ENCODE results near the gene KCNQ1.

KCNQ1 gene

GRCh38 chr11:2586087-2586792 is 141.4 kb downstream of the KCNQ1 start:
- no peak for DNase-seq

- DNase-seq: no peak
Observed at GRCh38 chr11:2586793-2587131, 142.0 kb downstream of the KCNQ1 start.

DNA sequence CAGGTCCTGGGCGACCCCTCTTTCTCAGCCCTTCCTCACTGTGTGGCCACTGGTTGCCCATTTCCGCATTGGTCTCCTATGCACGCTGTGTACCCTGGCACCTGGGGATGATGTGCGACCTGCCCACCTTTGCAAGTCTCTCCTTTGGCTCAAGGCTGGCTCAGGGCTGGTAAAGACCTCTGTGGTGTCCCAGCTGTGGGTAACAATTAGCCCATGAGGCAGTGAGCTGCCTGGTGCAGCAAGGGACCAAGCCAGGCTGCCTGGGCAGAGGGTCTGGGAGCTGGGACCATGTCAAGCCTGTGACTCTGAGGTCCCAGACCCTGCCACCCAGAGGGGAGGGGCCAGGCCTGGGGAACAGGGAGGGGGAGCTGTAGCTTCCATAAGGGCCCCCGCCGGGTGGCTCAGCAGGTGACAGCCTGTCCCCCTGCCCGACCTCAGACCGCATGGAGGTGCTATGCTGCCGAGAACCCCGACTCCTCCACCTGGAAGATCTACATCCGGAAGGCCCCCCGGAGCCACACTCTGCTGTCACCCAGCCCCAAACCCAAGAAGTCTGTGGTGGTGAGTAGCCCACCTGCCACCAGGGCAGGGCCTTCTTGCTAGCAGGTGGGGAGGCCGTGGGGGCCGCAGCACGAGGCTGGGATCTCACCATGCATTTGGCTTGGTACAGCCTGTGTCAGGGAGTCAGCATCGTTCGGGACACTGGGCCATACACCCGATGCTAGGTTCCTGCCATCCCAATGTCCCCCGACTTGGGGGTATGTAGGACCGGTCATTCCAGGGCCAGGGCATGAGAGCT is 142.5 kb downstream of the KCNQ1 start:
- DNase-seq: no peak

- no peak for DNase-seq
Observed at GRCh38 chr11:2587976-2588748, 143.4 kb downstream of the KCNQ1 start.

- DNase-seq: no peak
Observed at GRCh38 chr11:2588809-2589537, 144.2 kb downstream of the KCNQ1 start.

GRCh38 chr11:2589538-2589934 is 144.7 kb downstream of the KCNQ1 start:
- no peak for DNase-seq

GRCh38 chr11:2590131-2590964 is 145.5 kb downstream of the KCNQ1 start:
- no peak for DNase-seq

DNA sequence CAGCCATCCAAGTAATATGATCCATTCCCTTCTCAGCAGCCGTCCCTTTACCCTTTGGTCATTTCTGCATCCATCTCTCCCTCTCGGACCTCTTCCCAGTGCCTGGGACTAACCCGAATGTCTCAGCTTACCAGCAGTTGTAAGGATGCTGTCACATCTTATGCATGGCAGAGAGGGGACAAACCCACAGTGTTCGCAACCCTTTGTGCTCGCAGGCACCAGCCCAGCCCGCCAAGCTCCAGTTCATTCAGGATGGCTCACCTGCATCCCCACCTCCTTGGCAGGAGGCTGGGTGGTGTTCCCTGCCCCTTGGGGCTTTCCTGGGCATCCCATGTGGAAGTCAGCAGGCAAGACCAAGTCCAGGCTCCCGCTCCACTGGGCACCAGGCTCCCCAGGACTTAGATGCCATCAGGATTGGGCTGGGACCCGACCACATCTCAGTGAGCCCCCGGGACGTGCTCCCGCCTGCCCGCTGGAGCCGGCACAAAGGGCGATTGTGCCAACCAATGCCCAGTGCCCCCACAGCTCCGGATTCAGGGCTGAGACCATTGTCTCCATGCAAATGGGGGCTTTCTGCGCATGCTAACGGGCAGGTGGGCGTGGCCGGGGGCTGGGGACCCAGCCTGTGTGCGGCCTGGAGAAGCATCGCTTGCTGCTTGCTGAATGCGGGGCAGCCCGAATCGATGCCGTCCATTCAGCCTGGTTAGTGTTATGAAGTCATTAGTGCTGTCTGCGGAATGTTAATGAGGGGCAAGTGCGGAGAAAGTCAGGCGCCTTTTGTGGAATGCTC is 146.4 kb downstream of the KCNQ1 start:
- no peak for DNase-seq

DNA sequence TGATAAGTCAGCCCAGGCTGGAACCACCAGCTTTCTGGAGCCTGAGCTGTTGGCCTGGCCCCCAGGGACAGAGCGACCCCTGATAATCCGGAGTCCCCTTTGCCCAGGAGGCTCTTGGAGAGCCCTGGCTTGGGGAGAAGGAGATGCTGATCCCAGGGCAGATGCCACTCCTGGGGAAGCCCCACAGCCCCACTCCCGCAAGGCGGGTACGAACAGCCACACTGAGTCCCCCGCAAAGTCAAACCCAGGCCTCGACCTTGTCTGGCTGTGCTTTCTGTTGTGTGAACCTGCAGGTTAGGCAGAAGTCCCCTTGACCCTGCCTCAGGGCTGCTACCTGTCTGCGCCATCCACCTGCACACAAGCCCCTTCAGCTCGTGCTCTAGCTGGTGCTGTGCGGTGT is 147.0 kb downstream of the KCNQ1 start:
- DNase-seq: no peak

DNA sequence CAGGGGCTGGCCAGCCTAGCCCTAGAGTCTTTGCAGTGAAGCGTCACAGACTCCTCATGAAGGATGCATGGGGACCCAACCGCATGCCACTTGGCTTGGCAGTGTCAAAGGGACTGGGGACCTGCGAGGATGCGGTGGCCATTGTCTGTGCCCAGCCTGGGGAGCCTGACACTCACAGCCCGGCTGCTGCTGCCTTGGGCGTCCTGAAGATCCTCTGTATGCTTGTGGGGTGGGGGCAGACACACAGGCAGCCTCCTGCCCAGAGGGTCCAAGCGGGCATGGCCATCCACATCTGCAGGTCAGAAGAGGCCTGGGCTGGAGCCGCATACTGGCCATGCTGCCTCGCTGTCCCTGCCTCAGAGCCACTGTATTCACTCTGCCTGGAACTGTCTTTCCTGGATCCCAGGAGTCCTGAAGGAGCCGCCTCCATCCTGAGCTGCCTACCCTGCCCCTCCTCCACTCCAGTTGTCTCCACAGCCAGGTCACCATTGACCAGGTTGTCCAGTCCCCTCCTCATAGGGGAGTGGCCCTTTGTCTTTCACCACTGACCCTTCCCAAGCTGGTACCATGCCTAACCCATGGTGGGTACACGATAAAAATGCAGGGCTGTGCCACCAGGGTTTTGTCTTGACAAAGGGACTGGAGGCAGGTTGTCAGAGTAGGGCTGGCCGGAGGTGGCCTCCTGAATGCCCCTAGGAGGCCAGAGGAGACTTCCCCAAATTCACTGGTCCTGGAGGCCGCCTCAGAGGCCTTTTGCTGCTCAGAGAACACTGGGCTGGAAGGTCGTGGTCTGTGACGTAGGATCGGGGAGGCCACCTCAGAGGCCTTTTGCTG is 148.0 kb downstream of the KCNQ1 start:
- no peak for DNase-seq

GRCh38 chr11:2593393-2593950 is 148.7 kb downstream of the KCNQ1 start:
- DNase-seq: no peak

DNA sequence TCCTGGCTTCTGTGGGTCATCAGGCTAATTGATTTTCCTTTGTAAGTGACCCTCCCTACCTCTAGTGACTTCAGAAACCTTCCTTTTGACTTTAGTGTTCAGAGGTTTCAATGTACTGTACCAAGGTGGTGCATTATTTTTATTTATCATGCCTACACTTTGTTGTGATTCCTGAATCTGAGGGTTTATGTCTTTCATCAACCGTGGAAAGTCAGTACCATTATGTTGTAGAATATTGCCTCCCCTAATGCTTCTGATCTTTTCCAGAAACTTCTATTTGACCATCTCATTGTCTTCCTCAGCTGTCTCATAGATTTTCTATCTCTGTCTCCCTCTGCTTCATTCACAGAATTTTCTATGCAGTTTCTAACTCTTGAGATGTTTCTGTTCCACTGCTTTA is 149.5 kb downstream of the KCNQ1 start:
- DNase-seq: no peak

GRCh38 chr11:2595204-2595603 is 150.4 kb downstream of the KCNQ1 start:
- DNase-seq: no peak

- no peak for DNase-seq
Observed at GRCh38 chr11:2599561-2600189, 154.9 kb downstream of the KCNQ1 start.

DNA sequence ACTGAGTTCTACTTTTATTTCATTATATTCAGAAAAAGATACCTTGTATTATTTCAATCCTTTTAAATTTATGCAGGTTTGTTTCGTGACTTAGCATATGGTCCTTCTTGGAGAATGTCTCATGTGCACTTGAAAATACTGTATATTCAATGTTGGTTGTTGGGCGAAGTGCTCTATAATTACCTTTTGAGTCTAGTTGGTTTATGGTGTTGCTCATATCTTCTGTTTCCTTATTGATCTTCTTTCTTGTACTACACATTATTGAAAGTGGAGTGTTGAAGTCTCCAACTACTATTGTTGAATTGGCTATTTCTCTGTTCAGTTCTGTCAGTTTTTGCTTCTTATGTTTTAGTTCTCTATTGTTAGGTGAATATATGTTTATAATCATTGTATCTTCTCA is 164.5 kb downstream of the KCNQ1 start:
- DNase-seq: no peak

- no peak for DNase-seq
Observed at GRCh38 chr11:2612884-2613571, 168.2 kb downstream of the KCNQ1 start.

- no peak for DNase-seq
Observed at GRCh38 chr11:2621894-2622293, 177.1 kb downstream of the KCNQ1 start.

- no peak for DNase-seq
Observed at GRCh38 chr11:2625183-2625582, 180.4 kb downstream of the KCNQ1 start.

DNA sequence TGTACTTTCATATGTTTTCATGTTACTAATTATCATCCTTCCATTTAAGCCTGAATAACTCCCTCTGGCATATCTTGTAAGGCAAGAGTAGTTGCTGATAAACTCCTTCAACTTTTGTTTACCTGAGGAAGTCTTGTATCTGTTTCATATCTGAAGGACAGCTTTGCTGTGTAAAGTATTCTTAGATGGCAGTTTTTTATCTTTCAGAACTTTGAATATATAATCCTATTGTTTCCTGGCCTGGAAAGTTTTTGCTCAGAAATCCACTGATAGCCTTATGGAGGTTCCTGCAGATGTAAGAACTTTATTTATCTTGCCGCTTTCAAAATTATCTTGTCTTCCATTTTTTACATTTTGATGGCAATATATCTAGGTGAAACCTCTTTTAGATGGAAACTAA is 185.9 kb downstream of the KCNQ1 start:
- DNase-seq: no peak
